ENCODE results near the gene STK16.

DNA sequence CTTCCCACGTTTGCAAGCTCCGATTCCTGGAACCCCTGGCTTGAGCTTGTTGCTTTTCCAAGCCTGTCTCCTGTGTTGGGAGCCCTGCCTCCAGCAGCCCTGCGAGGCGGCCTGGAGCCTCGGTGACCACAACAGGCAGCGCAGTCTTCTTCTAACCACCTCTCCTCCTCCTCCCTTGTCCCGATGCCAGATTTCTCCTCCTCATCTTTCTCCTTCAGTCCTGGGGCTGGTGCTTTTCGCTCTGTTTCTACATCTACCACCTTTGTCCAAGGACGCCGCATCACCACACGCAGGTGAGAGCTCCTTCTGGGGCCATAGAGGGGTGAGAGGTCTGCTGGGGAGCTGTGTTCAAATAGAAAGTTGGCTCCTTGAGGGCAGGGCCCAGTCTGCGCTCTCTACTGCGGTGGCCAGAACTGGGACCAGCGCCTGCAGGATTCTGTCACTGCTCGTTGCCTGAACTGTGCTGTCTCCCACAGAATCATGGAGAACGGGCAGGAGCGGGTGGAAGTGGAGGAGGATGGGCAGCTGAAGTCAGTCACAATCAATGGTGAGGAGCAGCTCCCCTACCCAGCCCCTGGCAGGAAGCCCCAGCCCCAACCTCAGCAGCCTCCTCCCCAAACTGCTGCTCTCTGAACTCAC lies 37.8 kb downstream of the STK16 start:
- TF ChIP-seq, protein P1, sequence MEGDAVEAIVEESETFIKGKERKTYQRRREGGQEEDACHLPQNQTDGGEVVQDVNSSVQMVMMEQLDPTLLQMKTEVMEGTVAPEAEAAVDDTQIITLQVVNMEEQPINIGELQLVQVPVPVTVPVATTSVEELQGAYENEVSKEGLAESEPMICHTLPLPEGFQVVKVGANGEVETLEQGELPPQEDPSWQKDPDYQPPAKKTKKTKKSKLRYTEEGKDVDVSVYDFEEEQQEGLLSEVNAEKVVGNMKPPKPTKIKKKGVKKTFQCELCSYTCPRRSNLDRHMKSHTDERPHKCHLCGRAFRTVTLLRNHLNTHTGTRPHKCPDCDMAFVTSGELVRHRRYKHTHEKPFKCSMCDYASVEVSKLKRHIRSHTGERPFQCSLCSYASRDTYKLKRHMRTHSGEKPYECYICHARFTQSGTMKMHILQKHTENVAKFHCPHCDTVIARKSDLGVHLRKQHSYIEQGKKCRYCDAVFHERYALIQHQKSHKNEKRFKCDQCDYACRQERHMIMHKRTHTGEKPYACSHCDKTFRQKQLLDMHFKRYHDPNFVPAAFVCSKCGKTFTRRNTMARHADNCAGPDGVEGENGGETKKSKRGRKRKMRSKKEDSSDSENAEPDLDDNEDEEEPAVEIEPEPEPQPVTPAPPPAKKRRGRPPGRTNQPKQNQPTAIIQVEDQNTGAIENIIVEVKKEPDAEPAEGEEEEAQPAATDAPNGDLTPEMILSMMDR (IDR thresholded peaks at IDR 0.05): no peak
- TF ChIP-seq POLR2A (IDR thresholded peaks at IDR 0.05): no peak
